GM12874 (cell line): ENCODE measurements around the gene NDOR1.
A peak's percentile ranks its signal among the peaks of the same experiment; 100 is the strongest.

Source experiments
- CTCF ChIP-seq: IDR thresholded peaks from 2 replicates; pipeline ENCODE4 v1.5.1; 2011; ENCODE audit warnings: low read depth, mild to moderate bottlenecking, control low read depth, low read length, moderate library complexity; ENCODE audit not compliant: insufficient read depth

Gene NDOR1

GRCh38 chr9:137212520-137212919 lies 7.0 kb downstream of the NDOR1 start:
- no peak for TF ChIP-seq CTCF

GRCh38 chr9:137213160-137214060 lies 7.9 kb downstream of the NDOR1 start:
- TF ChIP-seq CTCF = peak; percentile 29; the same call in 1 of the 2 replicates

- no peak for TF ChIP-seq CTCF
Observed at GRCh38 chr9:137214620-137215019, 9.1 kb downstream of the NDOR1 start.

GRCh38 chr9:137215196-137215986 lies 9.9 kb downstream of the NDOR1 start:
- no peak for TF ChIP-seq CTCF

GRCh38 chr9:137216188-137216965 lies 10.9 kb downstream of the NDOR1 start:
- no peak for TF ChIP-seq CTCF

- TF ChIP-seq CTCF = no peak
Observed at GRCh38 chr9:137217276-137218211, 12.0 kb downstream of the NDOR1 start.
